Measurements from ENCODE around the gene ACCSL. TPM values are rescaled to one million over a fixed set of nuclear protein-coding genes. Genes with fewer than 3 reads are reported as not detected.

Gene ACCSL
- total and polyA plus RNA-seq, 2 experiments from 2014 or later: not detected

- H3K4me1 ChIP-seq (ENCODE audit: low read depth): peaks cover 22% of the 10 kb centered on the region
- TF ChIP-seq CTCF (IDR thresholded peaks at IDR 0.05; ENCODE audit: low read depth, low read length): no peak
- no peak overlapping the region for H3K4me3 ChIP-seq
- H3K27ac ChIP-seq: no peak overlapping the region
- H3K27me3 ChIP-seq: no peaks in the 10 kb centered on the region
- H3K9me3 ChIP-seq (ENCODE audit: low read depth): no peaks in the 10 kb centered on the region
- H3K36me3 ChIP-seq: no peaks in the 10 kb centered on the region
- no peak for DNase-seq (ENCODE audit: low read depth in 1 of 2, low spot score in 1 of 2)
Measured at GRCh38 chr11:44004452-44005062, 43.2 kb upstream of the ACCSL start.

- no peak for TF ChIP-seq CTCF (IDR thresholded peaks at IDR 0.05; ENCODE audit: low read depth, low read length)
- Histone ChIP-seq H3K27me3 (no peaks in the 10 kb centered on the region), H3K4me1 (ENCODE audit: low read depth) (peaks cover 22% of the 10 kb centered on the region), H3K4me3 (no peak overlapping the region), H3K36me3 (no peaks in the 10 kb centered on the region), H3K27ac (peak overlapping the region; percentile 36), H3K9me3 (ENCODE audit: low read depth) (no peaks in the 10 kb centered on the region)
- DNase-seq (ENCODE audit: low read depth in 1 of 2, low spot score in 1 of 2): no peak
Measured at GRCh38 chr11:44005063-44005701, 42.6 kb upstream of the ACCSL start.

- Histone ChIP-seq H3K36me3 (no peaks in the 10 kb centered on the region), H3K4me1 (ENCODE audit: low read depth) (peaks cover 22% of the 10 kb centered on the region), H3K27me3 (no peaks in the 10 kb centered on the region), H3K9me3 (ENCODE audit: low read depth) (no peaks in the 10 kb centered on the region), H3K4me3 (no peak overlapping the region), H3K27ac (peak overlapping the region; percentile 35)
- no peak for DNase-seq (ENCODE audit: low read depth in 1 of 2, low spot score in 1 of 2)
- TF ChIP-seq CTCF (IDR thresholded peaks at IDR 0.05; ENCODE audit: low read depth, low read length): no peak
Measured at GRCh38 chr11:44005956-44006355, 41.8 kb upstream of the ACCSL start.

GRCh38 chr11:44006917-44007361 is 40.8 kb upstream of the ACCSL start:
- peak in 1 of 2 donors; percentile 49 for DNase-seq (ENCODE audit: low read depth in 1 of 2, low spot score in 1 of 2)

GRCh38 chr11:44007481-44008087 is 40.2 kb upstream of the ACCSL start:
- Histone ChIP-seq H3K36me3 (no peaks in the 10 kb centered on the region), H3K4me3 (no peak overlapping the region), H3K4me1 (ENCODE audit: low read depth) (peaks cover 16% of the 10 kb centered on the region), H3K9me3 (ENCODE audit: low read depth) (no peaks in the 10 kb centered on the region), H3K27me3 (no peaks in the 10 kb centered on the region), H3K27ac (peak overlapping the region; percentile 79)
- TF ChIP-seq CTCF (IDR thresholded peaks at IDR 0.05; ENCODE audit: low read depth, low read length): no peak
- DNase-seq (ENCODE audit: low read depth in 1 of 2, low spot score in 1 of 2): no peak

More at GRCh38 chr11:44006917-44007361, 40.8 kb upstream of the ACCSL start:
- Histone ChIP-seq H3K36me3 (no peaks in the 10 kb centered on the region), H3K27ac (peak overlapping the region; percentile 79), H3K4me1 (ENCODE audit: low read depth) (peaks cover 19% of the 10 kb centered on the region), H3K27me3 (no peaks in the 10 kb centered on the region), H3K9me3 (ENCODE audit: low read depth) (no peaks in the 10 kb centered on the region), H3K4me3 (no peak overlapping the region)
- TF ChIP-seq CTCF (IDR thresholded peaks at IDR 0.05; ENCODE audit: low read depth, low read length): no peak
